Lung (tissue), 12 donors: Measurements from ENCODE around the gene TUSC2. TPM values are rescaled to one million over a fixed set of nuclear protein-coding genes. Genes with fewer than 3 reads are reported as not detected.

Source experiments
- ATAC-seq: fragments of 200-7000 bp; cut with Tn5 transposase; one replicate; pipeline ENCODE4 v1.9.1; 2020; ENCODE audit warnings: moderate number of reproducible peaks; ENCODE audit not compliant: insufficient read depth, low FRiP score
- DNase-seq, 3 donors: peaks; one replicate each; pipeline ENCODE4 v3.0.0-alpha.2; 2013 to 2017
- H3K27ac ChIP-seq, 2 donors: one replicate each; pipeline ENCODE4 v1.5.1; 2013; ENCODE audit warnings: mild to moderate bottlenecking in 2 of 2, moderate library complexity in 2 of 2, control low read depth in 1 of 2, inconsistent platforms in 1 of 2, low read depth in 1 of 2, low read length in 1 of 2
- H3K27me3 ChIP-seq, 3 donors: one replicate each; pipeline ENCODE4 v1.5.1; 2013; ENCODE audit warnings: low read length in 2 of 3; ENCODE audit not compliant: control insufficient read depth in 3 of 3, insufficient read depth in 3 of 3
- H3K36me3 ChIP-seq, 4 donors: one replicate each; pipeline ENCODE4 v1.5.1; 2013; ENCODE audit warnings: low read length in 4 of 4, mild to moderate bottlenecking in 1 of 4, moderate library complexity in 1 of 4; ENCODE audit not compliant: control insufficient read depth in 4 of 4, insufficient read depth in 4 of 4
- H3K4me1 ChIP-seq, 5 donors: one replicate each; pipeline ENCODE4 v1.5.1; 2013; ENCODE audit warnings: low read length in 5 of 5, mild to moderate bottlenecking in 2 of 5, moderate library complexity in 1 of 5; ENCODE audit not compliant: control insufficient read depth in 5 of 5, insufficient read depth in 5 of 5
- H3K4me3 ChIP-seq: one replicate; pipeline ENCODE4 v1.5.1; 2013; ENCODE audit warnings: mild to moderate bottlenecking, control low read depth, moderate library complexity
- H3K9ac ChIP-seq, 2 donors: one replicate each; pipeline ENCODE4 v1.5.1; 2013; ENCODE audit warnings: low read length in 2 of 2, control low read depth in 1 of 2; ENCODE audit not compliant: insufficient read depth in 1 of 2
- H3K9me3 ChIP-seq, 4 donors: one replicate each; pipeline ENCODE4 v1.5.1; 2013; ENCODE audit warnings: low read length in 3 of 4, mild to moderate bottlenecking in 1 of 4, moderate library complexity in 1 of 4; ENCODE audit not compliant: control insufficient read depth in 4 of 4, insufficient read depth in 3 of 4
- WGBS, 2 donors: extraction: QIAGEN DNeasy Blood & Tissue Kit; methylation state at CpG; one replicate each; pipeline ENCODE4 v1.1.7; 2013; 5-methylcytosine and 5-hydroxymethylcytosine counted together
- polyA plus RNA-seq, 2 donors: library from polyadenylated mRNA; stranded (reverse); fragments of 200-250 nt; gene quantifications; one replicate each; pipeline ENCODE4 v1.2.1, GENCODE V29; 2013
- total RNA-seq, 2 donors: library from RNA; depleted of rRNA in 1 of 2; stranded (reverse); fragments of >200 nt in 1 of 2; gene quantifications; one replicate each; pipeline ENCODE4 v1.2.1, GENCODE V29; 2014 to 2021
- TF ChIP-seq, protein P1 (sequence below): IDR thresholded peaks from 2 replicates; pipeline ENCODE4 v1.5.1; 2012; ENCODE audit warnings: mild to moderate bottlenecking; ENCODE audit errors: control extremely low read depth, extremely low read depth
- donor health status: control.
- donor health status: control.
- donor health status: Bipolar disorder and iron deficiency.
- donor health status: healthy.
- donor health status: DM: yes; HTN: yes; CAD: no.

Gene TUSC2
- total and polyA plus RNA-seq, 4 donors: 11.1 to 54.5 (median 30.5) TPM

DNA sequence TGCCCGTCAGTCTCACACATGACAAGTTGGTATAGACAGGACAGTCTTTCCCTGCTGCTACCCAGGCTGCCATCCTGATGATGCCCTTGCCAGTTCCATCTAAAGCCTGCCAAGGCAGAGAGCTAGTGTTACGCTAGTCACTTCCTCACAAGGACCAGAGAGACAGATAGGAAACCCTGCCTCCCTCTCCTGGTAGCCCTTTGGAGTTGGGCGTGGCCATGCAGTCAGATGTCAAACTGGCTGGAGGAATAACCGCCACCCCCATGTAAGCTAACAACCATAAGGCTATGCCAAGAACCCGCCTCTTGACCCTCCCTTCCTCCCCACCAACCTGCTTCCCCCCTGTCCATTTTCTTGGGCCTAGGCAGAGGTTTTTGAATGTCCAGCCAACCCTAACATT lies 28.5 kb upstream of the TUSC2 start:
- DNase-seq: no peak
- 44 to 60% methylated on average over 5 of the region's 5 CpGs for WGBS, 2 donors
- H3K27ac ChIP-seq: no peak overlapping the region
- TF ChIP-seq, protein P1, sequence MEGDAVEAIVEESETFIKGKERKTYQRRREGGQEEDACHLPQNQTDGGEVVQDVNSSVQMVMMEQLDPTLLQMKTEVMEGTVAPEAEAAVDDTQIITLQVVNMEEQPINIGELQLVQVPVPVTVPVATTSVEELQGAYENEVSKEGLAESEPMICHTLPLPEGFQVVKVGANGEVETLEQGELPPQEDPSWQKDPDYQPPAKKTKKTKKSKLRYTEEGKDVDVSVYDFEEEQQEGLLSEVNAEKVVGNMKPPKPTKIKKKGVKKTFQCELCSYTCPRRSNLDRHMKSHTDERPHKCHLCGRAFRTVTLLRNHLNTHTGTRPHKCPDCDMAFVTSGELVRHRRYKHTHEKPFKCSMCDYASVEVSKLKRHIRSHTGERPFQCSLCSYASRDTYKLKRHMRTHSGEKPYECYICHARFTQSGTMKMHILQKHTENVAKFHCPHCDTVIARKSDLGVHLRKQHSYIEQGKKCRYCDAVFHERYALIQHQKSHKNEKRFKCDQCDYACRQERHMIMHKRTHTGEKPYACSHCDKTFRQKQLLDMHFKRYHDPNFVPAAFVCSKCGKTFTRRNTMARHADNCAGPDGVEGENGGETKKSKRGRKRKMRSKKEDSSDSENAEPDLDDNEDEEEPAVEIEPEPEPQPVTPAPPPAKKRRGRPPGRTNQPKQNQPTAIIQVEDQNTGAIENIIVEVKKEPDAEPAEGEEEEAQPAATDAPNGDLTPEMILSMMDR: no peak
- H3K36me3 ChIP-seq: peaks cover 9 to 30% (median 21%) of the 10 kb centered on the region in 4 donors
- peak overlapping the region; percentile 28 for H3K4me3 ChIP-seq
- H3K9me3 ChIP-seq: no peaks in the 10 kb centered on the region
- no peak for ATAC-seq
- no peaks in the 10 kb centered on the region for H3K27me3 ChIP-seq
- H3K9ac ChIP-seq: peak overlapping the region; percentile 9 to 51
- H3K4me1 ChIP-seq: peaks cover 25 to 35% (median 26%) of the 10 kb centered on the region in 5 donors

DNA sequence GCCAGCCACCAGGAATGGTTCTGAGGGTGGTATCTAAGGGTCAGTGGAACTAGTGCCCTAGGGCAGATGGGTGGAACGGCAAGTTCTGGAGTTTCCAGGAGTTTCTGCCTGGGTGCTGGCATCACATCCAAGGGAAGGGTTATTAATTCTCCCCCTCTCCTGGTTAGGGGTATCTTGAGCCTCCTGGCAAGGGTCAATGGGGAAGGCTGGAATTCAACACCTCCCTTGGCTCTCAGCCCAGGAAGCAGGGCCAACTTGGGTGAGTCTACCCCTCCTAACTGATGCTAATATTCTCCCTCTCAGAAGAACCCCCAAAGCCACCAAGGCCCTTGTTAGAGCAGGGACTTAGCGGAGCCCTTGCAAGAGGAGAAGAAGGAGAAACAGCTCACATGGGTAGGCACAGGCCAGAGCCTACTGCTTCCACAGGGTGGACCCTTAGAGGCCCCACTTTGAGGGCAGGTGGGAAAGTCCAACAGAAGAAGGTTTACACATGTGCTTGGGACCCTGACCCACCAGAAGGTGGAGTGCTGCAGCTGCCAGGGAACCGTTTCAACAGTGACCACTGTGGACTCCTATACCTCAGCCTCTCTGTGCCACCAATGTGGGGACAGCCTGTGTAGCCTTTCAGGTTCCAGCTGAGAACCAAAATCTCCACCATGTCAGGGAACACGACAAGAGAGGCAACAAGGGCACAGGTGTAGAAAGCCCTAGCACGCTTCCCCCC lies 28.0 kb upstream of the TUSC2 start:
- no peaks in the 10 kb centered on the region for H3K27me3 ChIP-seq
- peak overlapping the region in 1 of 2 donors; percentile 51 for H3K9ac ChIP-seq
- WGBS, 2 donors: 63 to 66% methylated on average over 5 of the region's 5 CpGs
- H3K4me1 ChIP-seq: peaks cover 26 to 40% (median 31%) of the 10 kb centered on the region in 5 donors
- no peaks in the 10 kb centered on the region for H3K9me3 ChIP-seq
- H3K27ac ChIP-seq: peak overlapping the region; percentile 10 to 37
- peaks cover 9 to 30% (median 22%) of the 10 kb centered on the region in 4 donors for H3K36me3 ChIP-seq
- ATAC-seq: no peak
- TF ChIP-seq, protein P1: no peak
- H3K4me3 ChIP-seq: no peak overlapping the region
- DNase-seq: no peak

DNA sequence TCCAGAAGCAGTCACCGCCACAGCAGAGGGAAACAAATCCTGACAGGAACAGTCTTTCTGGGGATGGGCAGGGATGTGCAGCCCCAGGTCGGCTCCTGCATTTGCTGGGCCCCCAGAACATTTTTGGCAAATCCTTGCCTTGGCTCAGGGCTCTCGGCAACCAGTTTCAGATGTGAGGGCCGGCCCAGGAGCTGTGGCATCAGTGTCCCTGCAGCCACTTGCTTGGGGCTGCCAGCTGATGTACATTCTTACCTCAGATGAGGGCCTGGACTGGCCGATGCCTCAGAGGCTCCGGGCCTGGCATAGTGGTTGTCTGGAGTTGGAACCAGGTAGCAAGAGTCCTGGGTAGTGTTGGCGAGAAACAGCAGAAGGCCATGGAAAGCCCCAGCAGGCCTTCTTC lies 26.8 kb upstream of the TUSC2 start:
- peaks cover 9 to 30% (median 22%) of the 10 kb centered on the region in 4 donors for H3K36me3 ChIP-seq
- TF ChIP-seq, protein P1: no peak
- peaks cover 31 to 48% (median 32%) of the 10 kb centered on the region in 5 donors for H3K4me1 ChIP-seq
- H3K27me3 ChIP-seq: no peaks in the 10 kb centered on the region
- no peak overlapping the region for H3K4me3 ChIP-seq
- no peaks in the 10 kb centered on the region for H3K9me3 ChIP-seq
- no peak for DNase-seq
- WGBS, 2 donors: 91 to 97% methylated on average over 7 of the region's 7 CpGs
- no peak overlapping the region for H3K27ac ChIP-seq
- no peak overlapping the region for H3K9ac ChIP-seq
- ATAC-seq: no peak
